Measurements from ENCODE around the gene CACNA1B. TPM values are rescaled to one million over a fixed set of nuclear protein-coding genes. Genes with fewer than 3 reads are reported as not detected.

The CACNA1B gene
- total RNA-seq, 1 donor from 2014 or later: 0.13 TPM

DNA sequence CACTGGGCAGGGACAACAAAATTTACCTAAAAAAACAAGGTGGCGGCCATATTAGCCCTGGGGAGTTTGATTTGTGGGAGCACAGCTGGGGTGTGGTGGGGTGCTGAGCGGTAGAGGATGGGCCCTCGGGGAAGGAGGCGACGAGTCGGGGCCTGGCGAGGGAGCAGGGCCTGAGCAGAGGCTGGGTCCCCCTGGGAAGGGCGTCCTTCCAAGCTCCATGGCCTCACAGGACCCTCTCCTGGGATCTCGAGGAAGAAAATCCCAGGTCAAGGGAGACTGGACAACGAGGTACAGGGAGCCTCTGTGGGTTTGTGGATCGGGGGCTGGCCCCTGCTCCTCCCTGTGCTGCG is 165.5 kb downstream of the CACNA1B start:
- Mint-ChIP-seq H3K9me3 (ENCODE audit: unreplicated experiment) (no peaks in the 10 kb centered on the region), H3K4me3 (ENCODE audit: unreplicated experiment) (no peak overlapping the region), H3K4me1 (ENCODE audit: unreplicated experiment) (no peaks in the 10 kb centered on the region), H3K36me3 (ENCODE audit: unreplicated experiment) (no peaks in the 10 kb centered on the region), H3K27ac (ENCODE audit: unreplicated experiment) (no peak overlapping the region), H3K27me3 (ENCODE audit: unreplicated experiment) (no peaks in the 10 kb centered on the region)
- peak; percentile 51 for DNase-seq (ENCODE audit: extremely low spot score, unreplicated experiment)
- TF ChIP-seq, protein P1, sequence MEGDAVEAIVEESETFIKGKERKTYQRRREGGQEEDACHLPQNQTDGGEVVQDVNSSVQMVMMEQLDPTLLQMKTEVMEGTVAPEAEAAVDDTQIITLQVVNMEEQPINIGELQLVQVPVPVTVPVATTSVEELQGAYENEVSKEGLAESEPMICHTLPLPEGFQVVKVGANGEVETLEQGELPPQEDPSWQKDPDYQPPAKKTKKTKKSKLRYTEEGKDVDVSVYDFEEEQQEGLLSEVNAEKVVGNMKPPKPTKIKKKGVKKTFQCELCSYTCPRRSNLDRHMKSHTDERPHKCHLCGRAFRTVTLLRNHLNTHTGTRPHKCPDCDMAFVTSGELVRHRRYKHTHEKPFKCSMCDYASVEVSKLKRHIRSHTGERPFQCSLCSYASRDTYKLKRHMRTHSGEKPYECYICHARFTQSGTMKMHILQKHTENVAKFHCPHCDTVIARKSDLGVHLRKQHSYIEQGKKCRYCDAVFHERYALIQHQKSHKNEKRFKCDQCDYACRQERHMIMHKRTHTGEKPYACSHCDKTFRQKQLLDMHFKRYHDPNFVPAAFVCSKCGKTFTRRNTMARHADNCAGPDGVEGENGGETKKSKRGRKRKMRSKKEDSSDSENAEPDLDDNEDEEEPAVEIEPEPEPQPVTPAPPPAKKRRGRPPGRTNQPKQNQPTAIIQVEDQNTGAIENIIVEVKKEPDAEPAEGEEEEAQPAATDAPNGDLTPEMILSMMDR (IDR thresholded peaks at IDR 0.05): no peak

DNA sequence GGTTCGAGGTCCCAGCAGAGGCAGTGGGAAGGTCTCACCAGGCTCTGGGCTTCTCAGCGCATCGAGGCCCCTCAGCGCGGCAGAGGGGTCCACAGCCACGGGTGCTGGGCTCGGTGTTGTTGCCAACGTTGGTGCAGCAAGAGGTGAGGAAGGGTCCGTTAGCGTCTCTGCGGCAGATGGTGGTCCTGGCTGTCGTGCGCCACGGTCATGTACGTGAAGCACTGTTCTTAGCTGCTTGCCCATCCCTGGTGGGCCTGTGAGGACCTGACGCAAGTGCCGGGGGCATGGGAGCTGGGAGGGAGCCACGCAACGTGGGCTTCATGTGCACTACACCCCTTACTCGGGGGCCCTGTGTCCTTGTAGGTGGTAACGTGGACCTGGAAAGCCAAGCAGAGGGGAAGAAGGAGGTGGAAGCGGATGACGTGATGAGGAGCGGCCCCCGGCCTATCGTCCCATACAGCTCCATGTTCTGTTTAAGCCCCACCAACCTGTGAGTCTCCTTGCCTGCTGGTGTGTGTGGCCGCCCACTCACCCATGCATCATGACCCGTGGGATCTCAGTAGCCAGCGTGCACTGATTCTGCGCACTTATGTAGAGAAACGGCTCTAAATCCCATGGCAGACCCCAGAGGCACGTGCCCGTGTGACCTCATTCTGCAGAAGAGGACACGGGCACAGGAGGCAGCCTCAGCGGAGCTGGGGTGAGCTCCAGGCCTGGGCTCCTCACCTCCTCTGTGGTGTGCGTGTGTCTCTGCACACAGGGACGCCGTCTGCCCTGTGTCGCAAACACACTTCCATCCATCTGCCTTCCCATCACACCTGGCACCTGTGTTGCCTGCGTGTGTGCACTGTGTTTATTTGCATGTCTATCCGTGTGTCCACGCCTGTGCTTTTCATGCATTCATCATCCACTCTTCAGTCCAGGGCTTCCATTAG is 166.1 kb downstream of the CACNA1B start:
- Mint-ChIP-seq H3K4me1 (ENCODE audit: unreplicated experiment) (no peaks in the 10 kb centered on the region), H3K4me3 (ENCODE audit: unreplicated experiment) (no peak overlapping the region), H3K36me3 (ENCODE audit: unreplicated experiment) (no peaks in the 10 kb centered on the region), H3K27me3 (ENCODE audit: unreplicated experiment) (no peaks in the 10 kb centered on the region), H3K9me3 (ENCODE audit: unreplicated experiment) (no peaks in the 10 kb centered on the region), H3K27ac (ENCODE audit: unreplicated experiment) (no peak overlapping the region)
- peak; percentile 82 for DNase-seq (ENCODE audit: extremely low spot score, unreplicated experiment)
- TF ChIP-seq, protein P1 (IDR thresholded peaks at IDR 0.05): no peak

DNA sequence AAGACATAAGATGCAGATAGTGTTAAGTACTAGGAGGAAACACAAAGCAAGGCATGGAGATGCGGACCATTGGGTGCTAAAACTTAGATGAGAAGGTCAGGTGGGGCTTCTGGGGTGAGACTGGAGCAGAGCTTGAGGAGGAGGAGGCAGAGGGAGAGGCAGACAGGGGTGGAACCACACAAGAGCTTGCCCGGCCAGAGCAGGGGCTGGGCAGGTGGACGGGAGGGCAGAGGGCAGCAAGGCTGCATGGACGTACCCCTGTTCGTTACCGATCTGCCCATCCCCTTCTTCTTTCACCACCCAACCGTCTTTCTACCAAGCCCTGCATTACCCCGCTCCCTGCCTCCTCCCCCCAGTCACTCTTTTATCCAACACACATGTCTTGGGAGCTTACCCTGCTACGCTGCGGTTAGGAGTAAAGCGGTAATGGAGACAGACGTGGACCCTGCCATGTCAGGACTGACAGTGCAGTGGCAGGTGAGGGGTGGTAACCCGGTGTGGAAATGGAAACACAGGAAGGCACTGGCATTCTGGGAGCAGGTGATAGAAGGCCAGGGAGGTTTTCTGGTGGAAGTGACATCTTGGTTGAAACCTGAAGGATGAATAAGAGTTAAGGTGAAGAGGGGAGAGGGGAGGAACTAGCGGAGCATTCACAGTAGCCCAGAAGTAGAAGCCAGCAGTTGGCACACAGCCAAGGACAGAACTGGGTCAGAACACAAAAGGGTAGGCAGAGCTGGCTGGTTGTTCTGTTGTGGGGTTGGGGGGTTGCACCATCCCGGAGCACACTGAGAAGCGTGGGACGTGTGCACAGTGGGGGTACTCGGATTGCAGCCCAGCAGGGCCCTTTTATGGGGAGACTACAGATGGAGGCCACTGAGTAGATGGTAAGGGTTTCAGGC is 167.2 kb downstream of the CACNA1B start:
- no peaks in the 10 kb centered on the region for H3K27me3 Mint-ChIP-seq (ENCODE audit: unreplicated experiment)
- no peaks in the 10 kb centered on the region for H3K9me3 Mint-ChIP-seq (ENCODE audit: unreplicated experiment)
- no peaks in the 10 kb centered on the region for H3K36me3 Mint-ChIP-seq (ENCODE audit: unreplicated experiment)
- no peak overlapping the region for H3K27ac Mint-ChIP-seq (ENCODE audit: unreplicated experiment)
- peak; percentile 78 for DNase-seq (ENCODE audit: extremely low spot score, unreplicated experiment)
- no peak overlapping the region for H3K4me3 Mint-ChIP-seq (ENCODE audit: unreplicated experiment)
- H3K4me1 Mint-ChIP-seq (ENCODE audit: unreplicated experiment): no peaks in the 10 kb centered on the region
- TF ChIP-seq, protein P1 (IDR thresholded peaks at IDR 0.05): no peak

DNA sequence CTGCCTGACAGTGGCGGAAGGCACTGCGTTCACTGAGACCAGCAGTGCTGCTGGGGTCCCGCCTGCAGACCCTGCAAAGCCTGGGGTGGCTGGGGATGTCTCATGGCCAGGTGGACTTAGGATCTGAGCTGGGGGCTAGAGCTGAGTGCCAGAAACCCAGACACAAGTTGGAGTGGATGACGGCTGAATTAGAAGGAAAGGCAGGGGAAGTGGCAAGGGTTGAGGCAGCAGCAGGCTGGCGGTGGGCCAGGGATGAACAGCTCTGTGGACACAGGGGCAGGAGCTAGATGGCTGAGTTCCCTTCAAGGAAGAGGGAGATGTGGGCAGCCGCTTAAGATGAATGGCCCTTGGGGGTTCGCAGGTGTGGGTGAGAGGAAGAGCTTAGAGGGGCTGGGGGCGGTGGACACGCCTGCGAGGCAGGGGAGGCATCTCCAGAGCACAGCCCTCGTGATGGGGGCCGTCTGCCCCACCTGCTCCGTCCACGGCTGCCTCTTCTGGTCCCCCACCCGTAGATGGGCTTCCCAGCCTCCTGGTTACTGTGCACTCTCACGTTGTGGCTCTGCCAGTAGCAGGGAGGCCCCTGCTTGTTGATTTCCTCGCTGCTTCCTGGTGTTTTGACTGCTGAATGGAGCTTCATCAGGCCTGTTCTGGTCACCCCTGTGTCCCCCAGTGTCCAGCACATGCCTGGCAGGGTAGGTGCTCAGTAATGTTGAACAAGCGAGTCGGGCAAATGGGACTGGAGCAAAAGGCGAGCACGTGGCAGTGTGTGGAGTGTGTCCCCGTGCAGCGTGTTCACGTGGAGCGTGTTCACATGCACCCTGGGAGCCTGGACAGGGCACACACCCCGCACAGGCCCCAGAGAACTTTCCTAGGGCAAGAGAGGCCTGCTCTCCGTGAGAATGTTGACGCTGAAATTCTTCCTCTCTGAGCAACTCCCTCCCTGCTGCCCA is 168.2 kb downstream of the CACNA1B start:
- no peaks in the 10 kb centered on the region for H3K9me3 Mint-ChIP-seq (ENCODE audit: unreplicated experiment)
- peak; percentile 78 for DNase-seq (ENCODE audit: extremely low spot score, unreplicated experiment)
- no peaks in the 10 kb centered on the region for H3K4me1 Mint-ChIP-seq (ENCODE audit: unreplicated experiment)
- TF ChIP-seq, protein P1 (IDR thresholded peaks at IDR 0.05): no peak
- no peak overlapping the region for H3K4me3 Mint-ChIP-seq (ENCODE audit: unreplicated experiment)
- H3K27me3 Mint-ChIP-seq (ENCODE audit: unreplicated experiment): no peaks in the 10 kb centered on the region
- no peak overlapping the region for H3K27ac Mint-ChIP-seq (ENCODE audit: unreplicated experiment)
- no peaks in the 10 kb centered on the region for H3K36me3 Mint-ChIP-seq (ENCODE audit: unreplicated experiment)

All from osteocyte (in vitro differentiated cells).